ENCODE results near the gene PPM1N.
A peak's percentile ranks its signal among the peaks of the same experiment; 100 is the strongest.

PPM1N gene

DNA sequence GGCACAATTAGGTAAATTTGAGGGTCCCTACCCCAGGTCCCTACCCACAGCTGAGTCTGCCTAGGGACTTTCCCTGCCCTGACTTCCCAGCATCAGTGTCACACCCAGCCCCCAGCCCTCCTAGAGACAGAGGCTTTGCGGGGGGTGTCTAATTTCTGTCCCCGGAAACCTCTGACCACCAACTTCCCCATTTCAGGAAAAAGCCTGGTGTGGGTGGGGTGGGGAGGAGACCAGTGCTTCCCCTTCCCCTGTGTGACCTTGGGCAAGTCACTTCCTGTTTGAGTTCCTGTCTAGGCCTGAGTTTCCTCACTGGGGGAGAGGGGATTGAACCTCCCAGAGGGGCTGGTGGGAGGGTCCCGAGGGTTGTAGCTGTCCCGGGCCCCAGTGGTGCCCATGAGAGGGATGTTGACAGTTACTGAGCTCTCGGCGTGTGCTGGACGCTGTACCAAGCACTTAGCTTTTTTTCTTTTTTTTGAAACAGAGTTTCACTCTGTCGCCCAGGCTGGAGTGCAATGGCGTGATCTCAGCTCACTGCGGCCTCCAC lies 16.9 kb downstream of the PPM1N start:
- Mint-ChIP-seq H3K27me3 (no peaks in the 10 kb centered on the region), H3K27ac (peak overlapping the region; percentile 94), H3K9me3 (no peaks in the 10 kb centered on the region), H3K4me1 (ENCODE audit: low read depth) (peaks cover 90% of the 10 kb centered on the region), H3K4me3 (peak overlapping the region; percentile 76), H3K36me3 (ENCODE audit: low read depth) (peaks cover 92% of the 10 kb centered on the region)
- intact Hi-C loops (cut with micrococcal nuclease) = loop anchor here (1.0 kb wide), 1 partner anchor 8 kb away; no protein-coding TSS in a partner anchor

GRCh38 chr19:45515807-45516401 lies 17.7 kb downstream of the PPM1N start:
- Mint-ChIP-seq H3K4me1 (ENCODE audit: low read depth) (peaks cover 90% of the 10 kb centered on the region), H3K9me3 (no peaks in the 10 kb centered on the region), H3K27ac (peak overlapping the region; percentile 94), H3K36me3 (ENCODE audit: low read depth) (peaks cover 92% of the 10 kb centered on the region), H3K4me3 (peak overlapping the region; percentile 76), H3K27me3 (no peaks in the 10 kb centered on the region)
- intact Hi-C loops (cut with micrococcal nuclease) = loop anchor here (1.0 kb wide), 1 partner anchor 7 kb away; no protein-coding TSS in a partner anchor

DNA sequence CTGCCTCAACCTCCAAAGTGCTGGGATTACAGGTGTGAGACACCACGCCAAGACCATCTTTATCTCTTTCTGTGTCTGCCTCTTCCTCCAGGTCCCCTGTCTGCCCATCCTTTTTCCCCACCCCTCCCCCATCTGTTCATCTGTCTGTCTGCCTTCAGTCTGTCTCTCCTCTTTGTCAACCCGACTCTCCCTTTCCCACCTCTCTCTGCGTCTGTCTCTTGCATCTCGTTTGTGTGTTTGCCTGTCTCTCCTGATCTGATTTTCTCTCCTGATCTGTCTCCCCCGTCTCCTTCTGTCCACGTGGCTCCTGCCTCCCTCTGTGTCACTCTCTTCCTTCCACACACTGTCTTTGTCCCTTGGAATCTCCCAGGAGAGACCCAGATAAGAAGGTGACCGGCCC lies 19.0 kb downstream of the PPM1N start:
- Mint-ChIP-seq H3K36me3 (ENCODE audit: low read depth) (peaks cover 95% of the 10 kb centered on the region), H3K27ac (peak overlapping the region; percentile 94), H3K27me3 (no peaks in the 10 kb centered on the region), H3K4me1 (ENCODE audit: low read depth) (peaks cover 90% of the 10 kb centered on the region), H3K9me3 (no peaks in the 10 kb centered on the region), H3K4me3 (peak overlapping the region; percentile 2)
- intact Hi-C loops (cut with micrococcal nuclease) = no loop called here

DNA sequence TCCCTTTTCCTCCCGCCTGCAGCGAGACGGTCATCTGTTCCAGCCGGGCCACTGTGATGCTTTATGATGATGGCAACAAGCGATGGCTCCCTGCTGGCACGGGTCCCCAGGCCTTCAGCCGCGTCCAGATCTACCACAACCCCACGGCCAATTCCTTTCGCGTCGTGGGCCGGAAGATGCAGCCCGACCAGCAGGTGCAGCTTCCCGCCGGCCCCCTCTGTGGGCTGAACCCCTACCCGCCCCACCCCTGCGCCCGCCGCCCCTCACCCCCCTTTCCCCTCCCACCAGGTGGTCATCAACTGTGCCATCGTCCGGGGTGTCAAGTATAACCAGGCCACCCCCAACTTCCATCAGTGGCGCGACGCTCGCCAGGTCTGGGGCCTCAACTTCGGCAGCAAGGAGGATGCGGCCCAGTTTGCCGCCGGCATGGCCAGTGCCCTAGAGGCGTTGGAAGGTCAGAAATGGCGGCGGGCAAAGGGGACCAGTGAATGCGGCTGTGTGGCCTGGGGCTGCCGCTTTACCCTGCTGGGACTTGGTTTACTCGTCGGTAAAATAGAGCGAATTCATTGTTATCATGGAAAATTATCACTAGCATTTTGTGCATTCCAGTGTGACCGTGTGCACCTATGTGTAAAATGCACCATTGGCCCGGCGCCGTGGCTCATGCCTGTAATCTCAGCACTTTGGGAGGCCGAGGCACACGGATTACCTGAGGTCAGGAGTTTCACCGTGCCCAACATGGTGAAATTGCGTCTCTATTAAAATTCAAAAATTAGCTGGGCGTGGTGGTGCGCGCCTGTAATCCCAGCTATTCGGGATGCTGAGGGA lies 19.6 kb downstream of the PPM1N start:
- H3K9me3 Mint-ChIP-seq = no peaks in the 10 kb centered on the region
- intact Hi-C loops (cut with micrococcal nuclease) = no loop called here
- peaks cover 89% of the 10 kb centered on the region for H3K4me1 Mint-ChIP-seq (ENCODE audit: low read depth)
- H3K27ac Mint-ChIP-seq = peak overlapping the region; percentile 94
- H3K27me3 Mint-ChIP-seq = no peaks in the 10 kb centered on the region
- H3K4me3 Mint-ChIP-seq = peak overlapping the region; percentile 2
- H3K36me3 Mint-ChIP-seq (ENCODE audit: low read depth) = peaks cover 95% of the 10 kb centered on the region

GRCh38 chr19:45518469-45518826 lies 20.2 kb downstream of the PPM1N start:
- intact Hi-C loops (cut with micrococcal nuclease) = no loop called here
- Mint-ChIP-seq H3K27me3 (no peaks in the 10 kb centered on the region), H3K36me3 (ENCODE audit: low read depth) (peaks cover 95% of the 10 kb centered on the region), H3K9me3 (no peaks in the 10 kb centered on the region), H3K27ac (peak overlapping the region; percentile 20), H3K4me3 (no peak overlapping the region), H3K4me1 (ENCODE audit: low read depth) (peaks cover 85% of the 10 kb centered on the region)

- intact Hi-C loops (cut with micrococcal nuclease) = loop anchor here (2.0 to 10.0 kb wide), 3 partner anchors 13 to 123 kb away; no protein-coding TSS in a partner anchor
- H3K4me3 Mint-ChIP-seq = no peak overlapping the region
- H3K36me3 Mint-ChIP-seq (ENCODE audit: low read depth) = peaks cover 100% of the 10 kb centered on the region
- no peaks in the 10 kb centered on the region for H3K27me3 Mint-ChIP-seq
- peaks cover 75% of the 10 kb centered on the region for H3K4me1 Mint-ChIP-seq (ENCODE audit: low read depth)
- H3K9me3 Mint-ChIP-seq = no peaks in the 10 kb centered on the region
- peak overlapping the region; percentile 63 for H3K27ac Mint-ChIP-seq
These were observed 24.0 kb downstream of the PPM1N start for GRCh38 chr19:45522010-45522941.

GRCh38 chr19:45523642-45524256 lies 25.5 kb downstream of the PPM1N start:
- Mint-ChIP-seq H3K27me3 (peaks cover 8% of the 10 kb centered on the region), H3K27ac (peak overlapping the region; percentile 47), H3K36me3 (ENCODE audit: low read depth) (peaks cover 99% of the 10 kb centered on the region), H3K4me3 (no peak overlapping the region), H3K4me1 (ENCODE audit: low read depth) (peaks cover 76% of the 10 kb centered on the region), H3K9me3 (no peaks in the 10 kb centered on the region)
- intact Hi-C loops (cut with micrococcal nuclease) = loop anchor here (1.0 to 10.0 kb wide), 4 partner anchors 8 to 121 kb away; no protein-coding TSS in a partner anchor

- H3K27ac Mint-ChIP-seq = no peak overlapping the region
- peaks cover 90% of the 10 kb centered on the region for H3K36me3 Mint-ChIP-seq (ENCODE audit: low read depth)
- H3K4me3 Mint-ChIP-seq = no peak overlapping the region
- H3K4me1 Mint-ChIP-seq (ENCODE audit: low read depth) = peaks cover 81% of the 10 kb centered on the region
- H3K27me3 Mint-ChIP-seq = peaks cover 8% of the 10 kb centered on the region
- no peaks in the 10 kb centered on the region for H3K9me3 Mint-ChIP-seq
- intact Hi-C loops (cut with micrococcal nuclease) = loop anchor here (5.0 to 10.0 kb wide), 2 partner anchors 33 to 120 kb away; no protein-coding TSS in a partner anchor
These were observed 26.4 kb downstream of the PPM1N start for GRCh38 chr19:45524575-45525129.

DNA sequence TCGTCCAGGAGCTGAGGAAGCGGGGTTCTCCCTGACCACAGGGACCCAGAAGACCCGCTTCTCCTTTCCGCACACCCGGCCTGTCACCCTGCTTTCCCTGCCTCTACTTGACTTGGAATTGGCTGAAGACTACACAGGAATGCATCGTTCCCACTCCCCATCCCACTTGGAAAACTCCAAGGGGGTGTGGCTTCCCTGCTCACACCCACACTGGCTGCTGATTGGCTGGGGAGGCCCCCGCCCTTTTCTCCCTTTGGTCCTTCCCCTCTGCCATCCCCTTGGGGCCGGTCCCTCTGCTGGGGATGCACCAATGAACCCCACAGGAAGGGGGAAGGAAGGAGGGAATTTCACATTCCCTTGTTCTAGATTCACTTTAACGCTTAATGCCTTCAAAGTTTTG lies 27.9 kb downstream of the PPM1N start:
- peaks cover 67% of the 10 kb centered on the region for H3K4me1 Mint-ChIP-seq (ENCODE audit: low read depth)
- intact Hi-C loops (cut with micrococcal nuclease) = loop anchor here (10.0 kb wide), 1 partner anchor 119 kb away; no protein-coding TSS in a partner anchor
- H3K27me3 Mint-ChIP-seq = peaks cover 8% of the 10 kb centered on the region
- peaks cover 75% of the 10 kb centered on the region for H3K36me3 Mint-ChIP-seq (ENCODE audit: low read depth)
- H3K9me3 Mint-ChIP-seq = no peaks in the 10 kb centered on the region
- no peak overlapping the region for H3K4me3 Mint-ChIP-seq
- no peak overlapping the region for H3K27ac Mint-ChIP-seq

GRCh38 chr19:45526971-45527370 lies 28.7 kb downstream of the PPM1N start:
- H3K36me3 Mint-ChIP-seq (ENCODE audit: low read depth) = peaks cover 67% of the 10 kb centered on the region
- intact Hi-C loops (cut with micrococcal nuclease) = loop anchor here (10.0 kb wide), 1 partner anchor 118 kb away; no protein-coding TSS in a partner anchor

DNA sequence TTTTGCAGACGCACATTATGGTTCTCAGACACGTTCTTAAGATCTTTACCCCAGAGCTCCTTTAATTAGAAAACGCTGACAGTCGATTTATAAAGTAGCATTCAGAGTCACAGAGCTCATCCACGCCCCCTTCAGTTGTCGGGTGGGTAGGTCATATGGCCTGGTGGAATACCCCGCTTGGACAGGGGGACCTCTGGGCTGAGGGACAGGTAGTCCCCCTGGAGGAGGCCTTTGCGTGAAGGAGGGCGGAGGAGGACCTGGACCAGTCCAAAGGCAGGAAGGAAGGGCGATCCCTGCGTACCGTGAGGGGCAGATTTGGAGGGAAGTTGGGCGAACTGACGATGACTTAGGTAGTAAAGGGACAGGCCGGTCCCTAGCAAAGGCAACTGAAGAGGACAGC lies 29.5 kb downstream of the PPM1N start:
- H3K9me3 Mint-ChIP-seq = peaks cover 9% of the 10 kb centered on the region
- intact Hi-C loops (cut with micrococcal nuclease) = loop anchor here (10.0 kb wide), 1 partner anchor 117 kb away; no protein-coding TSS in a partner anchor
- peak overlapping the region; percentile 4 for H3K27ac Mint-ChIP-seq
- peaks cover 8% of the 10 kb centered on the region for H3K27me3 Mint-ChIP-seq
- peaks cover 51% of the 10 kb centered on the region for H3K4me1 Mint-ChIP-seq (ENCODE audit: low read depth)
- peaks cover 59% of the 10 kb centered on the region for H3K36me3 Mint-ChIP-seq (ENCODE audit: low read depth)
- H3K4me3 Mint-ChIP-seq = no peak overlapping the region

More at GRCh38 chr19:45526971-45527370, 28.7 kb downstream of the PPM1N start:
- H3K27me3 Mint-ChIP-seq = peaks cover 8% of the 10 kb centered on the region
- peaks cover 8% of the 10 kb centered on the region for H3K9me3 Mint-ChIP-seq
- no peak overlapping the region for H3K27ac Mint-ChIP-seq
- H3K4me1 Mint-ChIP-seq (ENCODE audit: low read depth) = peaks cover 58% of the 10 kb centered on the region
- H3K4me3 Mint-ChIP-seq = no peak overlapping the region

GRCh38 chr19:45528149-45528743 lies 30.0 kb downstream of the PPM1N start:
- Mint-ChIP-seq H3K9me3 (peaks cover 9% of the 10 kb centered on the region), H3K27me3 (peaks cover 8% of the 10 kb centered on the region), H3K27ac (peak overlapping the region; percentile 4), H3K4me3 (no peak overlapping the region), H3K36me3 (ENCODE audit: low read depth) (peaks cover 54% of the 10 kb centered on the region), H3K4me1 (ENCODE audit: low read depth) (peaks cover 50% of the 10 kb centered on the region)
- intact Hi-C loops (cut with micrococcal nuclease) = loop anchor here (10.0 kb wide), 1 partner anchor 117 kb away; no protein-coding TSS in a partner anchor

Data from dendritic cell treated with granulocyte-macrophage colony-stimulating factor and Interleukin-4, amounts not matched to agents 40 ng/mL and 50 ng/mL, for 4 days (primary cell).